GM10266 (cell line): ENCODE results near the gene SCAPER.

Source experiments
- DNase-seq: peaks from one replicate; pipeline ENCODE4 v3.0.0; 2012; ENCODE audit errors: extremely low spot score
- TF ChIP-seq, protein P1 (sequence below): IDR thresholded peaks from 2 replicates; pipeline ENCODE4 v1.5.1; 2012; ENCODE audit warnings: mild to moderate bottlenecking, low read depth; ENCODE audit not compliant: control insufficient read depth, insufficient read depth; ENCODE audit errors: missing control alignments

Gene SCAPER

GRCh38 chr15:76931397-76932134 lies 26.4 kb upstream of the SCAPER start, which contains the start of gene RCN2:
Gene RCN2 (plus strand): TSS chr15:76931749. CDS start chr15:76931842, 93 bp downstream.
- TF ChIP-seq, protein P1, sequence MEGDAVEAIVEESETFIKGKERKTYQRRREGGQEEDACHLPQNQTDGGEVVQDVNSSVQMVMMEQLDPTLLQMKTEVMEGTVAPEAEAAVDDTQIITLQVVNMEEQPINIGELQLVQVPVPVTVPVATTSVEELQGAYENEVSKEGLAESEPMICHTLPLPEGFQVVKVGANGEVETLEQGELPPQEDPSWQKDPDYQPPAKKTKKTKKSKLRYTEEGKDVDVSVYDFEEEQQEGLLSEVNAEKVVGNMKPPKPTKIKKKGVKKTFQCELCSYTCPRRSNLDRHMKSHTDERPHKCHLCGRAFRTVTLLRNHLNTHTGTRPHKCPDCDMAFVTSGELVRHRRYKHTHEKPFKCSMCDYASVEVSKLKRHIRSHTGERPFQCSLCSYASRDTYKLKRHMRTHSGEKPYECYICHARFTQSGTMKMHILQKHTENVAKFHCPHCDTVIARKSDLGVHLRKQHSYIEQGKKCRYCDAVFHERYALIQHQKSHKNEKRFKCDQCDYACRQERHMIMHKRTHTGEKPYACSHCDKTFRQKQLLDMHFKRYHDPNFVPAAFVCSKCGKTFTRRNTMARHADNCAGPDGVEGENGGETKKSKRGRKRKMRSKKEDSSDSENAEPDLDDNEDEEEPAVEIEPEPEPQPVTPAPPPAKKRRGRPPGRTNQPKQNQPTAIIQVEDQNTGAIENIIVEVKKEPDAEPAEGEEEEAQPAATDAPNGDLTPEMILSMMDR, result no peak
- DNase-seq, result peak; percentile 96

DNA sequence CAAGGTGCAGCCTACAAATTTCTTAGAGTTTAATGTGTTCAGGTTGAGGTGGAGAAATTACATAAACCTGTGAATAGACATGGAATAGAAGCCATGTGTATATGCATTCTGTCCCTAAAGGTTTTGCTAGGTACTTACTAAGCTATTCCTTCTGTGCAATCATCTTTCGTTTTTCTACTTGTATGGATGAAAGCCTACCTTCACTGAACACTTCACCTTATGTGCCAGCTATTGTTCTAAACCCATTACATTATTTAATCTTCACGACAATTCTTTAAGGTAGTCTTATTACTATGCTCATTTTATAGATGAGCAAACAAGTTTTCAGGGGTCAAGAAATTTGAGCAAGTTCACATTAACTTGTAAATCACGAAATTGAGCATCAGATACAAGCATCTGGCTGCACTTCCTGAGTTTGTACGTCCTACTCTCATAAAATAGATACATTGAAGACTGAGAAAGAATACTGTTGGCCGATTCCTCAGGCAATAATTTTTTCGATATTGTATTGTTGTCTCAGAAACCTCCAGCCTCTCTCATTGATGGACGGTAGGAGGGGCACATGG lies 25.8 kb upstream of the SCAPER start:
- DNase-seq, result no peak
- TF ChIP-seq, protein P1, result no peak

DNA sequence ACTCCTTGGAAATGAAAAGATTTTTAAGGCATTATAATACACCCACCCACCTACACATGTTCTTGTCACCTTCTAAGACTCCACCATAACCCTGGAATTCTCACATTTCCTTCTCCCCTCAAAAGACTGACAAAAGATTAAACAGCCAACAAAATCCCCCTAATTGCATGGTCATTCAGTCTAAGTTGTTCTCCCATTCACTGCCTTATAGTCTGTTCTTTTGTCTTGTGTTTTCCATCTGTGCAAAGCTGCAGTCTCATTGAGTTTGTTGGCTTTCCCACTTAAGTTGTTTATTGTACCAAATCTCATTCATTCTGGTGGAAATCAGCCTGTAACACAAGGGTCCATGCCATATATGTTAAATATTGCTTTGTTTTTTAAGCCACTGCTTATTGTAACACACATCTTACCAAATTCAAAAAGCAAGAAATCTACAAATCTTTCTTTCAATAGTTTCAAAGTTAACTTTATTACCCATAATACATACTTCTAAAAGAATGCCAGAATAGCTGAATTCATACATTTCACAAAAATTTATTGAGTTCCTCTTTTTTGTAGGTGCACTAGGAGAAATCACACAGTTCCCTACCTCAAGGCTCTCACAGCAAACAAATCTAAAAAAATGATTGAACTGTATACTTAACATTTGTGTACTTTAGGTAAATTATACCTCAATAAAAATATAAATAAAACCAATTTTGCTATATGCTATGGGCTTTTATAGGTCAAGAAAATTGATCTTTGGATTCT lies 24.0 kb upstream of the SCAPER start:
- TF ChIP-seq, protein P1, result no peak

DNA sequence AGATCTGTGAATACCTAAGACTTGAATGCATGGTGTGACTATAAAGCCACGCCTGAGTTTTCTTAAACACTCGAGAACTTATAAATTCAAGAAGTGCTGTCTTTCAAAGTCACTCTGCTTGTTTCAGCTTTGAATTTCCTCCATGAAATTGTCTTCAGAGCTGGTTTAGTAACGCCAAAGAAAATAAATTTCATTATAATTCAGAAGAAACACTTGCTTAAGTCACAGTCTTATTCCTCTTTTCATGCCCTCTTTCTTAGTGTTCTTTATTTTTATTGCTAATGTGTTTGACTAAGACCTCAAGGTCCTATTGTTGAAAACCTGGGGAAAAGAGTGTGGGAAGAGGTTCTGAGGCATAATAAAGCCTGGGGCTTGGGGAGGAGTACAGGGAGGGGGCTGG lies 23.1 kb upstream of the SCAPER start:
- DNase-seq, result no peak
- TF ChIP-seq, protein P1, result no peak

More for the DNA sequence above, 24.0 kb upstream of the SCAPER start:
- DNase-seq, result no peak

GRCh38 chr15:76916369-76916768 lies 11.2 kb upstream of the SCAPER start:
- no peak for DNase-seq

DNA sequence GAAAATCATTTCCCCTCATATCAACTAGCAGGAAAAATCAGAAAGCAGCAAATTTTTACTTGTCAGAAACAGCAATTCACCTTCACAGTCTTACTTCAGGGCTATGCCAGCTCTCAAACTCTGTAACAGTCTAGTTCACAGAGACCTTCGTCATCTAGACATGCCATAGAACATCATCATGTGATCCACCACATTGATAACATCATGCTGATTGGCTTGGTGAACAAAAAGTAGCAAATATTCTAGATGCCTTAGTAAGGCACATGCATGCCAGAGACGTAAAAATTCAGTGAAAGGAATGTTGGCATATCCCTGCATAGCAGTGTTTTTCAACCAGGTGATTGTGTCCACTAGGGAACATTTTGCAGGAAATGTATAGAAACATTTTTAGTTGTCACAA lies 8.6 kb upstream of the SCAPER start:
- no peak for DNase-seq
- TF ChIP-seq, protein P1, result no peak

More at GRCh38 chr15:76916369-76916768, 11.2 kb upstream of the SCAPER start:
- TF ChIP-seq, protein P1, result no peak
